Left lobe of liver (tissue), 2 donors: ENCODE results near the gene SNF8. TPM values are rescaled to one million over a fixed set of nuclear protein-coding genes. Genes with fewer than 3 reads are reported as not detected.

ENCODE experiments used
- ATAC-seq: fragments of 200-7000 bp; cut with Tn5 transposase; one replicate; pipeline ENCODE4 v1.9.1; 2020; ENCODE audit warnings: mild to moderate bottlenecking, moderate library complexity
- DNase-seq: peaks from one replicate; pipeline ENCODE4 v3.0.0-alpha.2; 2020; ENCODE audit warnings: low spot score
- total RNA-seq: library from RNA; stranded (reverse); gene quantifications from one replicate; pipeline ENCODE4 v1.2.1, GENCODE V29; 2021
- donor health status: DM: no; HTN: no; CAD: no; lungs with moderate emphysema.
- donor health status: DM: no; HTN: yes; CAD: no.

The SNF8 gene
- total RNA-seq, 1 donor from 2014 or later = 53.4 TPM

DNA sequence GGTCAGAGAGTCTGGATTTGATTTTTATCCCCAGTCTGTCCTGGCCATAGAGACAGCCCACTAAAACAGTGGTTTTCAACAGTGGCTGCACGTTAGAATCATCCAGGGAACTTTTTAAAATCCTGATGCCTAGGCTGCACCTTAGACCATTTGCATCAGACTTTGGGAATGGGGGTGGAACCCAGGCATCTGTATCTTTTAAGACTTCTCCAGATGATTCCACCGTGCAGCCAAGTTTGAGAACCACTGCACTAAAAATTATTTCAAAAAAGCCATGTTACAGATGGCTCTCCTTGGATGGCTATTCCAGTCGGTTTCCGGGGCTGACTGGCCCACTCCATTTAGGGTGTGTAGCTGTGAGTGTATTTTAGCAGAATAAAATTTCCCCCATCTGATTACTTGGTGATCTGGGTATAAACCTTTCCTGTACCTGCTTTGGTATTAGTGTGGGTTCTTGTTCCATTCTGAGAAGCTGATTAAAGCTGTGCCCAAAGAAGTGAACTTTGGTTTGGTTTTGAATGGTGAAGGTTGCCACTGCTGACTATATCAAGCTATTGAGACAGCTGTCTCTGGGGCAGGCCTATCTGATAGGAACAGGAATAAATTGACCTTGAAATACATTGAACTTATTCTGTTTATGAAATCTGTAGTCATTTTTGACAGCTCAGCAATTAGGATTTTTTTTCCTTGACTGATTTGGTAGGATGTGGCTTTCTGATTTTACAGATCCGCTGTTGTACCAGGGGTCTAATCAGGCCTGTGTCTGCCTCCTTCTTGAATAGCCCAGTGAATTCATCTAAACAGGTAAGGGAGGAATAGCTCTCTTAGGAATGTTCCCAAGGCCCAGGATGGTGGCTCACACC, 50.8 kb downstream of the SNF8 start:
- DNase-seq = no peak
- ATAC-seq = no peak

- ATAC-seq (no peak), DNase-seq (no peak)
Observed at GRCh38 chr17:48892940-48893645, 51.5 kb downstream of the SNF8 start.

DNA sequence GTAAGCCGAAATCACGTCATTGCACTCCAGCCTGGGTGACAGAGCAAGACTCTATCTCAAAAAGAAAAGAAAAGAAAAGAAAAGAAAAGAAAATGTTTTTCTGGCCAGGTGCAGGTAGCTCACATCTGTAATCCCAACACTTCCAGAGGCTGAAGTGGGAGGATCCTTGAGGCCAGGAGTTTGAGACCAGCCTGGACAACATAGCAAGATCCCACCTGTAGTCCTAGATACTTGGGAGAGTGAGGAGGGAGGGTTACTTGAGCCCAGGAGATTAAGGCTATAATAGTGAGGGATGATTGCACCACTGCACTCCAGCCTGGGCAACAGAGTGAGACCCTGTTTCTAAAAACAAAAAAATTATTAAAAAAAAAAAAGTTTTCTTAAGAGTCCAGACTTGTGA, 54.6 kb downstream of the SNF8 start:
- ATAC-seq (no peak), DNase-seq (no peak)

DNA sequence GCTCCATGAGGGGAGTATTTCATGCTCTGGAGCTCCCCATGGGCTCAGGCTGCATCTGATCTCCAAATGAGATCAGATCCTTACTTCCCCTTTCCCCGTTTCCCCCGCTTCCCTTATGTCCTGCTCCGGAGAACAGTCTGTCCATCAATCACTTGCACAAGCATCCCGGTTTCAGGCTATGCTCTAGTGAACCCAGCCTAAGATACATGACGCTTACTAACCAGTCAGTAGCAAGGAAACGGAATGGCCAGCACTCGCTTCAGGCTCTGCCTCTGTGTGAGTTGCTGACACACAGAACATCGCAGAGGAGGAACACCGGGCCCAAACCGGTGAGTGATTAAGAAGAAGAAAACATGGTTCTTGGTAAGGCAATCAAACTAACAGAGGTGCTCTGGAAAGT, 61.5 kb downstream of the SNF8 start:
- DNase-seq (no peak), ATAC-seq (no peak)

- DNase-seq (no peak), ATAC-seq (no peak)
Observed at GRCh38 chr17:48882272-48882671, 62.4 kb downstream of the SNF8 start.

Other genes with a start within 250 kb of the SNF8 start
- not detected for gene PRAC1, start 222.3 kb downstream of the SNF8 start, total RNA-seq
- gene PRAC2, start 221.7 kb downstream of the SNF8 start, total RNA-seq = not detected
- 0.08 TPM for gene HOXB13, start 216.1 kb downstream of the SNF8 start, total RNA-seq
- not detected for gene TTLL6, start 127.6 kb downstream of the SNF8 start, total RNA-seq
- 66.8 TPM for gene CALCOCO2, start 113.8 kb downstream of the SNF8 start, total RNA-seq
- 55.2 TPM for gene ATP5MC1, start 52.1 kb downstream of the SNF8 start, total RNA-seq
- gene UBE2Z, start 36.4 kb downstream of the SNF8 start, total RNA-seq = 18.7 TPM
- gene GIP, start 23.8 kb upstream of the SNF8 start, total RNA-seq = not detected
- gene IGF2BP1, start 52.5 kb upstream of the SNF8 start, total RNA-seq = 1.2 TPM
- 0.03 TPM for gene B4GALNT2, start 187.9 kb upstream of the SNF8 start, total RNA-seq